CMK (cell line): ENCODE results near the gene ZNF775.

ENCODE experiments used
- DNase-seq: peaks from one replicate; pipeline ENCODE4 v3.0.0-alpha.2; 2010; ENCODE audit warnings: low read depth

The ZNF775 gene

GRCh38 chr7:150412518-150413488, 33.7 kb downstream of the ZNF775 start:
- DNase-seq, result no peak

- no peak for DNase-seq
Observed at GRCh38 chr7:150413640-150414081, 34.5 kb downstream of the ZNF775 start.

DNA sequence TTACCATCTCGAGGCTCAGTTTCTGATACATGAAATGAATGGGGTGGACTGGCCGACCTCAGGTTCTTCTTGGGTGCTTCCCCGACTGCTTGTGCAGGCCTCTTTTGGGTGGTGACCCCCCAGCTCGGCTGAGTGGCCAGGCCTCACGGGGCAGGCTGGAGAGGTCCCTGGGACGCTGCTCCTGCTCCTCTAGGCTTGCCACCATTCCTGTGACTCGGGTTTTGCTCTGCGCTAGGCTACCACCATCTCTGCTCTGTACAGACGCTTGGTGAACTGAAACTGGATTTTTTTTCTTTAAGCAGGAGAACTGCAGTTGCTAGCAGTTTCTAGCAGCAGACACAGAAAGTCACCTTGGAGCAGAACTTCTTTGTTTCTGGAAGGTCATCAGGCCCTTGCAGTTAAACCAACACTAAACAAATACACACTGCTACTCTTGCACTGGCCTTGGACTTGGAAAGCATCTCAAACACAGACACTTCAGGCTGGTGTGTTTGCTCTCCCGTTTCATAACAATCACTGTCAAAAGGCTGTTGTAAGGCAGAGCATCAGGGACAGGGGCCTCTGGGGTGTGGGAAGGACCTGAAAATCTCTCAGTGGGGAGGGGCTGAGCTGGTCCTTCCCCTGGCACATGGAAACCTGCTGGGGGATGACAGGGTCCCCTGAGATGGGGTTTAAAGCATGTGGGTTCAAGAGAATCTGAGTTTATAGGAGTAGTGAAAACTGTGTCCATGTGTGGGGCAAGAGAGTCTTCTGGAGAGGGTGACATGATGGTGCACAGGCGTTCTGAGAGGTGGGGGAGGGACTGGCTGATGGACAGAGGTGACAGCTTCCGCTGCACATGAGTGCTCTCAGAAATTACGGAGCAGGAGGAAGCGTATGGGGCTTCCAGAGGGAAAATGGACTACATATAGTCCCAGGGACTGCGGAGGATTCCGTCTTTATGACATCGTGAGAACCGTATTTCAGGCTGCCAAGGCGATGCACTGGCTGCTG, 36.3 kb downstream of the ZNF775 start:
- DNase-seq, result no peak

DNA sequence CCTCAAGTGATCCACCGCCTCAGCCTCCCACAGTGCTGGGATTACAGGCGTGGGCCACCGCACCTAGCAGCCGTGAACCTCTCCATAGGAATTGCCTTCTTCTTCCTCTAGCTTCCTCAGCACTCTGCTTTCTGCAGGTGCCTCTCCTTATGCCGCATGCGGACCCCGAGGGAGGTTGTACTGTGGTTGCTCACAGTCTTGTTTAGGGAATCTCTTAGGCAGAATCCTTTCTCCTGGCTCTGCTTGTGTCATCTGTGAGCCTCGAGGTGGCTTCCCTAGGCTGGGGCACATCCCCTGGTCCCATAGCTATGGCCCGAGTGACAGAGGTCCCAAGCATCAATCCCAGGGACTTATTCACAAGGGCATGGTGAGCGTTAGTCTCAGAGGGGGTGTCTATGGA, 38.1 kb downstream of the ZNF775 start:
- DNase-seq, result no peak

DNA sequence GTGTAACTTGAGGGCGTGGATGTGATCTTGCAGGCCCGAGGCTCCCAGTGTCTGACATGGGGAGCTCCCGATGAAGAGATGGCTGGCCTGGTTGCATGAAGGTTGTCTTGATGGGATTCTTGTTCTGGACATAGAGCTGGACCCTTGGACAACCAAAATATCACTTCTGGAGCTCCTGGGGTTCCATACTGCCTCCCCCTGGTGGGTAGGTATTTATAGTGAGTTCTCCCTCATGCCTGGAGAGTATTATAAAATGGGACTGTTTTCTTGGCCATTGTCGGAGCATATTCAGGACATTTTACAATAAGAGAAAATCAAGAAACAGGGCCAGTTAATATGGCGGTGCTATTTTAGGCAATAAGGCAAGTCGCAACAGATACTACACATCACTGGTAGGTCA, 38.7 kb downstream of the ZNF775 start:
- no peak for DNase-seq

DNA sequence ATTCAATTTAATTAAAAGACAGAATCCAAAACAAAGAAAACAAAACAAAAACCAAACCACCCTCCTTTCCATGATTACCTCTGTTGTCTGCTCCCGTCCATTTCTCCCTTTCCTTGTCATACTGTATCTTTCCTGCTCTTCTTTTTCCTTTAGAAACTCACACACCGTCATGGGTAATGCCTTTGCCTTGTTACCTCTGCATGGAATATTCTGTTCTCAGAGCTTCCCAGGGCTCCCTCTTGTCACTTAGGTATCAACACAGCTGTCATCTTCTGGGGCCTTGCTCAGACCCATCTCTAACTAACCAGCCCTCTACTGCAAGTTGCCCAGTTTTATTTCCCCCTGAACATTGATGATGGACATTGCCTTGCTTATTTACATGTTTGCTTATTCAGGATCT, 41.1 kb downstream of the ZNF775 start:
- no peak for DNase-seq

- no peak for DNase-seq
Observed at GRCh38 chr7:150420987-150421674, 42.0 kb downstream of the ZNF775 start.

DNA sequence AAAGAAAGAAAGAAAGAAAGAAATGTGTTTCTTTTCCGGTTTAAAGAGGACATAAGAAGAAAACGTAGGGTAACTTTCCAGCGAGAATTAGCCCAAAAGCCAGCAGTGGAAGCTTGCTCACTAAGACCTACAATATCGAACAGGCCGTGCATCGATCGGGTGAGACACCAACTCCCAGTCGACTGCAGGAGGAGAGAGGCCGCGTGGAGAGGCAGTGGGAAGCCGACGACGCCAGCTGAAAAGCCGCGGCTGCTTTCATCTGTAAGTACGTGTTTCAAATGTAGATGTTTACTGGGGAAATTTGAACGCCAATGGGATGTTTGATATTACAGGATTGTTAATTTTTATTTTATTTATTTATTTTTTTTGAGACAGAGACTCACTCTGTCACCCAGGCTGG, 42.7 kb downstream of the ZNF775 start:
- DNase-seq, result no peak

GRCh38 chr7:150425670-150426069, 46.5 kb downstream of the ZNF775 start:
- DNase-seq, result no peak

GRCh38 chr7:150428671-150429451, 49.7 kb downstream of the ZNF775 start:
- DNase-seq, result no peak

DNA sequence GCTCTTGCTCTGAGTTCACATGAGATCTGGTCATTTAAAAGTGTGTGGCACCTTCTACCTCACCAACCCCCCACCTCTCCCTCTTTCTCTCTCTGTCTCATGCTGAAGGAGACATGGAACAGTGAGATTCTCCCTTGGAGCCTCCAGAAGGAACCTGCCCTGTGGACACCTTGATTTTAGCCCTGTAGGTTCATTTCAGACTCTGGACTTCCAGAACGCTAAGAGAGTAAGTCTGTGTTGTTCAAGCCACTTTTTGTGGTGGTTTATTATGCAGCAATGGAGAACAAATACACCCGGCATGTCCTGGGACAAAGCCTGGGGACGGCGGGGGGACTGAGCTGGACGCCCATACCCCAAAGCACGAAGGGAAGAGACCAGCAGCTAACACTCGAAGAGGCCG, 50.6 kb downstream of the ZNF775 start:
- DNase-seq, result no peak

- no peak for DNase-seq
Observed at GRCh38 chr7:150430465-150431085, 51.4 kb downstream of the ZNF775 start.

GRCh38 chr7:150431839-150432658, 52.9 kb downstream of the ZNF775 start:
- no peak for DNase-seq

DNA sequence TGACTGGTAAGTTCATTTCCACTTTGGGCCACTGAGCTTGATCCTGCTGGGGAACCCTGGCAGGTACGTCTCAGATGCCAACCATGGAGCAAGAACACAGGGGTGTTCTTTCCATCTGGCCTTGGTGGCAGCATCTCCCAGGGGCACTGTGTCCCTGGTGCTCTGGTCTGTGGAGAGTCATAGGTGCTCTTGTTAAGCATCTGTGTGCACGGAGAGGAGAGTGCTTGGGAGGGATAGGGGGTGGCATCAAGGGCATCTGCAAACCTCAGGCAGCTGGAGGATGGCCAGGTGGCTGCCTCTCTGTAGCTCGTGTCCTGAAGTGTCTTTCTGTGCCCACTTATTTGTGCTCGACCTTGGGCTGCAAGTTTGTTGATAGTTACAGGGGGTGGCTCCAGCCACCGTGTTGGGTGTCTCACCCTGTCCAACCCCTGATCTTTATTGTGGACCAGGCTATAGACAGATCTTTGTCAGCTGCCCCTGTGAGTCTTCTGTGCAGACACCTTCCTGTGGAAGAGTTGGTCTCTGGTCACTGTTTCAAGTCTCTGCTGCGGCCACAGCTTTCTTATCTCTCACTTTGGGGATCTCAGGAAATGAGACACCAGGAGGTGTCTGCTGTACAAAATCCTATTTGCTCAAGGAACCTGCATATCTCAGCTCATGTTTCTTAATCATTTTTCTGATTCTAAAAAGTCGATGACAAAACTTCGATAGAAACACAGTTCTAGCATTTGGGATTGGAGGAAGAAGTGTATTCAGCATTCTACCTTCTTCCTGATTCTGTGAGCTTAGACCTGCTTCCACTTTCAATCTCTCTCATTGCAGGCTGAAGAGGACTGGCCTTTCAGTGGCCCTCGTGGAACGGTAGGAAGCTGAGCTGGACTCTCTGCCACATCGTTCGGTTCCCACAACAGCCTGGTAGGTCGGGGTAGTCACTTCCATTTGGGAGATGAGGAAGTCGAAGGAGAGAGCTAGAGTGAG, 54.1 kb downstream of the ZNF775 start:
- no peak for DNase-seq

DNA sequence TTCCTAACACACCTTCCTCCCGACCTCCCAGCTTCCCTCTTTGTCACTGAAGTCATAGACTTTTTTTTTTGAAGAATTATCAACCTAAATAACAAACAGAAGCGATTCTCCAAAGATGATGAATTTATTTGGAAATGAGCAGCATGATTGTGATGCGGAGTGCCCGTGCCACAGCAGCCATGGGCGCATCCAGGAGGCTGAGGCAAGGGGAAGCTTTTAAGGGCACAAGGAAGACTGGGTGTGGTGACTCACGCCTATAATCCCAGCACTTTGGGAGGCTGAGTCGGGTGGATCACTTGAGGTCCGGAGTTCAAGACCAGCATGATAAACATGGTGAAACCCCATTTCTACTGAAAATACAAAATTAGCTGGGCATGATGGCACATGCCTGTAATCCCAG, 55.1 kb downstream of the ZNF775 start:
- DNase-seq, result no peak

DNA sequence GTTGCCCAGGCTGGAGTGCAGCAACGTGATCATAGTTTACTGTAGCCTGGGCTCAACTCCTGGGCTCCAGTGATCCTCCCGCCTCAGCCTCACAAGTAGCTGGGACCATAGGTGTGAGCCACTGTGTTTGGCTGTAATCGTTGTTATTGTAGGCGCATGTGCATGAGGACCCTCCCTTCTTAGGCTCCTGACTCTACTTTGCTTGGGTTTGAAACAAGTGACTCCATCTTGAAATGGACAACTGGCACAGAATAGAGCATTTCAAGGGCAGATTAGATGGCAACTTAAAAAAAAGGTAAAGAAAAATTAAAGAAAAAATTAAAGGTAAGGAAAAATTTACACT, 55.9 kb downstream of the ZNF775 start:
- DNase-seq, result no peak

DNA sequence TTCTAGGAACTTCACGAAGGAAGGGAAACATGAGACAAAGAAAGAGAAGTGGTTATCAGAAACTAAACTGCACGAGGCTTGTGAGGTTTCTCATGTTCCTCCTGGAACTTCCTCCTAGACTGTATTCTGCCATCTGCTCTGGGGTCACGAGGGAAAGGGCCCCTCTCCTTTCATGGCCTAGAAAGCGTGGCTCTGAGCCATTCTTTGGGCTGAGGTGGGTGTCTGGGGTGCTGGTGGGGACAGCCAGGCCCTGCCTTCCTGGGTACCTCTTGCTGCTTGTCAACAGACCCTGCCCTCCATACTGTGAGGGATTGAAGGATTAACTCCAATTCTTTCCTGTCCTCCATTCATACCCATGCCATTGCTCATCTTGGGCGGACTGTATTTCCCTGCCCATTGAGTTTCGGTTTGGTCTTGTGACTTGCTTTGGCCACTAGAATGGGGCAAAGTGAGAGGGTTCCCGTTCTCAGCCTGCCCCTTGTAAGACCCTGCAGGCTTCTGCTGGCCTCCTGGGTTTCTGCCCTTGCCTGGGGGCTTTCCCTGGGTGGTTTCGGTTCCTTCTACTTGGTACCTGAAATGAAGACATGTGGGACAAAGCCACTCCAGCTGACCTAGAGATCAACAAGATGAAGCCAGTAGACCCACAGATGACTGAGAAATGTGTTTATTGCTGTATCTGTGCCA, 56.4 kb downstream of the ZNF775 start:
- no peak for DNase-seq

DNA sequence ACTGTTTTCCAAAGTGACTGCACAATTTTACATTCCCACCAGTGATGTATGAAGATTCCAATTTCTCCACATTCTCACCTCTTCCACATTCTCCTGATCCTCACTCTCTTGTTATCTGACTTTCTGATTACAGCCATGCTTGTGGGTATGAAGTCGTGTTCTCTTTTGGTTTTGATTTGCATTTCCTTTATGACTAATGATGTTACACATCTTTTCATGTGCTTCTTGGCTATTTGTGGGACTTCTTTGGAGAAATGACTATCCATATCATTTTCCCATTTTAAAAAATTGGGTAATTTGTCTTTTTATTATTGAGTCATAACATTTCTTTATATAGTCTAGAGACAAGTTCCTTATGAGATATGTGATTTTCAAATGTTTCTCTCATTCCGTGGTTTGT, 60.8 kb downstream of the ZNF775 start:
- DNase-seq, result no peak
